Nephron (organoid): ENCODE data around the gene C9orf72.

Experiments used
- H3K27ac Mint-ChIP-seq, 3 experiments: 2 replicates each; pipeline ENCODE4 v1.8.0; 2020; ENCODE audit warnings: mixed read lengths in 3 of 3, mild to moderate bottlenecking in 2 of 3, moderate library complexity in 1 of 3
- H3K27me3 Mint-ChIP-seq: 2 replicates; pipeline ENCODE4 v1.8.0; 2021; ENCODE audit warnings: low read depth, mild to moderate bottlenecking, moderate library complexity, mixed read lengths
- H3K36me3 Mint-ChIP-seq: 2 replicates; pipeline ENCODE4 v1.8.0; 2020; ENCODE audit warnings: low read depth, mixed read lengths
- H3K4me1 Mint-ChIP-seq: 2 replicates; pipeline ENCODE4 v1.8.0; 2020; ENCODE audit warnings: mixed read lengths
- H3K4me3 Mint-ChIP-seq, 3 experiments: 2 replicates each; pipeline ENCODE4 v1.8.0; 2020; ENCODE audit warnings: mild to moderate bottlenecking in 3 of 3, mixed read lengths in 3 of 3, moderate library complexity in 2 of 3
- H3K9me3 Mint-ChIP-seq: 2 replicates; pipeline ENCODE4 v1.8.0; 2020; ENCODE audit warnings: mixed read lengths
- CTCF ChIP-seq, 3 experiments: fragments of 200-600 bp; sonication (generic); IDR thresholded peaks; one replicate each; pipeline ENCODE4 v1.5.0; 2021; ENCODE audit warnings: antibody characterized with exemption in 3 of 3; ENCODE audit not compliant: unreplicated experiment in 3 of 3

The C9orf72 gene

GRCh38 chr9:27563738-27564430 is 9.4 kb downstream of the C9orf72 start:
- H3K36me3 Mint-ChIP-seq = peaks cover 25% of the 10 kb centered on the region
- no peak for TF ChIP-seq CTCF (IDR thresholded peaks at IDR 0.05; ENCODE audit: unreplicated experiment in 3 of 3)

GRCh38 chr9:27561685-27562084 is 11.6 kb downstream of the C9orf72 start:
- Mint-ChIP-seq H3K27ac (no peak overlapping the region), H3K9me3 (no peaks in the 10 kb centered on the region), H3K27me3 (no peaks in the 10 kb centered on the region), H3K4me1 (no peaks in the 10 kb centered on the region), H3K36me3 (peaks cover 23% of the 10 kb centered on the region), H3K4me3 (no peak overlapping the region)
- no peak for TF ChIP-seq CTCF (IDR thresholded peaks at IDR 0.05; ENCODE audit: unreplicated experiment in 3 of 3)

More at GRCh38 chr9:27563738-27564430, 9.4 kb downstream of the C9orf72 start:
- Mint-ChIP-seq H3K4me3 (no peak overlapping the region), H3K4me1 (no peaks in the 10 kb centered on the region), H3K9me3 (no peaks in the 10 kb centered on the region), H3K27me3 (no peaks in the 10 kb centered on the region), H3K27ac (no peak overlapping the region)

GRCh38 chr9:27560457-27560856 is 12.8 kb downstream of the C9orf72 start:
- Mint-ChIP-seq H3K27me3 (no peaks in the 10 kb centered on the region), H3K36me3 (peaks cover 22% of the 10 kb centered on the region), H3K27ac (no peak overlapping the region), H3K4me3 (no peak overlapping the region), H3K4me1 (no peaks in the 10 kb centered on the region), H3K9me3 (no peaks in the 10 kb centered on the region)
- no peak for TF ChIP-seq CTCF (IDR thresholded peaks at IDR 0.05; ENCODE audit: unreplicated experiment in 3 of 3)

GRCh38 chr9:27558307-27558706 is 15.0 kb downstream of the C9orf72 start:
- Mint-ChIP-seq H3K9me3 (no peaks in the 10 kb centered on the region), H3K36me3 (peaks cover 28% of the 10 kb centered on the region), H3K4me3 (no peak overlapping the region), H3K4me1 (no peaks in the 10 kb centered on the region), H3K27ac (no peak overlapping the region), H3K27me3 (no peaks in the 10 kb centered on the region)
- no peak for TF ChIP-seq CTCF (IDR thresholded peaks at IDR 0.05; ENCODE audit: unreplicated experiment in 3 of 3)

GRCh38 chr9:27556470-27556869 is 16.8 kb downstream of the C9orf72 start:
- H3K27ac Mint-ChIP-seq = no peak overlapping the region

More at GRCh38 chr9:27556470-27556869, 16.8 kb downstream of the C9orf72 start:
- peaks cover 38% of the 10 kb centered on the region for H3K36me3 Mint-ChIP-seq
- no peaks in the 10 kb centered on the region for H3K27me3 Mint-ChIP-seq
- H3K4me3 Mint-ChIP-seq = no peak overlapping the region
- TF ChIP-seq CTCF (IDR thresholded peaks at IDR 0.05; ENCODE audit: unreplicated experiment in 3 of 3) = no peak
- no peaks in the 10 kb centered on the region for H3K9me3 Mint-ChIP-seq
- H3K4me1 Mint-ChIP-seq = no peaks in the 10 kb centered on the region
